RWPE1 (cell line): Measurements from ENCODE around the gene CLSTN2.

ENCODE experiments used
- CTCF ChIA-PET: fragments of 350-600 bp; sonication (Branson Sonifier 250); formaldehyde crosslinking; extraction: SDS; loops from one replicate; lab custom pipeline; 2021; lab: Yijun Ruan, JAX
- POLR2A ChIA-PET: fragments of 400-600 bp; formaldehyde crosslinking; extraction: SDS; loops from one replicate; lab custom pipeline; 2020; ENCODE audit warnings: antibody characterized with exemption; ENCODE audit not compliant: low non-redundant PET; lab: Yijun Ruan, JAX
- DNase-seq: peaks from one replicate; pipeline ENCODE4 v3.0.0; 2012; ENCODE audit warnings: low spot score
- H3K27ac ChIP-seq: fragments of 450-650 bp; 2 replicates; pipeline ENCODE4 v1.5.1; 2017
- CTCF ChIP-seq: fragments of 450-650 bp; conservative IDR thresholded peaks from 2 replicates; pipeline ENCODE4 v1.5.1; 2017; ENCODE audit warnings: low read depth, mild to moderate bottlenecking

Gene CLSTN2

GRCh38 chr3:140375002-140375401 is 440.0 kb downstream of the CLSTN2 start:
- no peak for DNase-seq
- CTCF ChIA-PET: no interaction called here
- TF ChIP-seq CTCF: no peak
- POLR2A ChIA-PET: no interaction called here
- H3K27ac ChIP-seq: no peak overlapping the region

DNA sequence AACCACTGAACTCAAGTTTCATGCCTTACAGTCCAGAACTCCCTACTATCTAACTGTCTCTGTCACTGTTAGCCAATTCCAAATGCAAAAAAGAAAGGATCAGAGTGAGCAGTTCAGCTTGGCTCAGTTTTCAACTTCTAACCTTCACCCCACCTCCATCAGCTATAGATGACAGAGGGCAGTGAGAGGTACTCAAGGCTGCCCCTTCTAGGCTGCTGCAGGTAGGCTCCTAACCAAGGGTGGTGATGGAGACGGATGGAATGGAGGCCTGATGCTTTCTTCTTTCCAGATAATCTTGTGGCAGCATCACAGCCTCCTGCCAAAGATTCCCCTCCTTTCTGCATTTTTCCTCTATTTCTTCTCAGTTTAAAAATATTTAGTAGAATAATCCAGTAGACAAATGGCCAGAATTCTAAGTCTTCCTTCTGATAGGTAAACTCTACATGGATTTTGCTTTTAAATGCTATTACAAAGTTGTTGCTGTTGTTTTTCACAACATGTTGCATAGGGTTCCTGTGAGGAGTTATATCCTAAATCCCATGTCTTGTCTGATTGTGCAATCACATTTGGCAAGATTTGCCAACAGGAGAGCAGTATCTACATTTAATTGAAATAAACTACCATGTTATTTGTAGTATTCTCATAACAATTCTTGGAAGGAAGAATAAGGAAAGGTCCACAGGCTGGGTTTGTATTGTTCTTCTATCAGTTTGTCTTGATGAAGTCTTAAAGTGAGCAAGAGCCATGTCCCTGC is 441.3 kb downstream of the CLSTN2 start:
- DNase-seq: no peak
- TF ChIP-seq CTCF: no peak
- CTCF ChIA-PET: no interaction called here
- POLR2A ChIA-PET: no interaction called here
- H3K27ac ChIP-seq: no peak overlapping the region

DNA sequence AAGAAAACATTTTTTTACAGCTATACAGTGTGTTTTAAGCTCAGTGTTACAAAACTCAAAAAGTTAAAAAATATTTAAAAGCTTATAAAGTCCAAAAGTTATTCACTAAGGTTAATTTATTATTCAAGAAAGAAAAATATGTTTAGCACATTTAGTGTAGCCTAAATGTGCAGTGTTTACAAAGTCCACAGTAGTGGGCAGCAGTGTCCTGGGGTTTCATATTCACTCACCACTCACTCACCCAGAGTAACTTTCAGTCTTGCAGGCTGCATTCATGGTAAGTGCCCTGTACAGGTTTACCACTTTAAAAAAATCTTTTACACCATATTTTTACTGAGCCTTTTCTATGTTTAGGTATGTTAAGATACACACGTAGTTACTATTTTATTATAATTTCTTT is 442.7 kb downstream of the CLSTN2 start:
- POLR2A ChIA-PET: no interaction called here
- DNase-seq: no peak
- no peak for TF ChIP-seq CTCF
- CTCF ChIA-PET: interaction anchor here (0.7 to 1.1 kb wide), 4 partner anchors 93 to 363 kb away, joined by 3 read pairs; no protein-coding TSS in a partner anchor
- H3K27ac ChIP-seq: no peak overlapping the region

DNA sequence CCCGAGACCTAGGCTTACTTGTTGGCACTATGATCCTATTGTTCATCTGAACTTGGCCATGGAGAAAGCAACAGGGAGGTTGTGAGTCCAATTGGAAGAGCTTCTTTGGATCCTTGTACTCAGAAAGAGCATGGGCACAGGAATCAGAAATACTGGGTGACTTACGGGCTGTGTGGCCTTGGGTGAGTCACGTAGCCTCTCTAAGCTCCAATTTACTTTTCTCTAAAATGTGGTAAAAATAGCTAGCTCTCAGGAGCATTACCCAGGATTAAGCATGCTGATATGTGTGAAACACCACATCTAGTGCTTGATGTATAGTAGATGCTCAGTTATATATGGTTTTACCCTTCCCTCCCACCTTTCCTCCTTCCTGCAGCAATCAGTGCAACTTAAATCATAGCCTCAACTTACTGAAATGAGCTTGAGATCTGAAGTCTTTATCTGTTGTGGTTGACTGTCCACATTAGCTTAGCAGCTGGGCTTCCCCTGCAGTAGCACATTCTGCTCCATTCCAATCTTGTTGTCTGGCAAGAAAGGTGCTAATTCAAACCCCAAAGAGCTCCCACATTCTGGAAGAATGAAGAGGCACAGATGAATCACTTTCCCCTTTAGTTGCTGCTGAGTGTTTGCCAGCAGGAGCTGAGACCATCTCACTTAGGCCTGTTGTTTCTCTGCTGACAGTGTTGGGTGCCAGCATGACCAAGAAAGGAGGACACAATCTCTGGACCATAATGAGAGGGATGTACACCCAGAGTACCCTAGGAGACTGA is 443.8 kb downstream of the CLSTN2 start:
- POLR2A ChIA-PET: no interaction called here
- no peak for DNase-seq
- no peak for TF ChIP-seq CTCF
- CTCF ChIA-PET: interaction anchor here (0.6 to 1.1 kb wide), 3 partner anchors 8 to 121 kb away, joined by 3 read pairs; no protein-coding TSS in a partner anchor
- no peak overlapping the region for H3K27ac ChIP-seq

- H3K27ac ChIP-seq: no peak overlapping the region
- CTCF ChIA-PET: interaction anchor here (0.6 kb wide), 1 partner anchor 87 kb away, joined by 3 read pairs; no protein-coding TSS in a partner anchor
- TF ChIP-seq CTCF: no peak
- no peak for DNase-seq
- POLR2A ChIA-PET: no interaction called here
Observed at GRCh38 chr3:140384028-140384771, 449.2 kb downstream of the CLSTN2 start.

DNA sequence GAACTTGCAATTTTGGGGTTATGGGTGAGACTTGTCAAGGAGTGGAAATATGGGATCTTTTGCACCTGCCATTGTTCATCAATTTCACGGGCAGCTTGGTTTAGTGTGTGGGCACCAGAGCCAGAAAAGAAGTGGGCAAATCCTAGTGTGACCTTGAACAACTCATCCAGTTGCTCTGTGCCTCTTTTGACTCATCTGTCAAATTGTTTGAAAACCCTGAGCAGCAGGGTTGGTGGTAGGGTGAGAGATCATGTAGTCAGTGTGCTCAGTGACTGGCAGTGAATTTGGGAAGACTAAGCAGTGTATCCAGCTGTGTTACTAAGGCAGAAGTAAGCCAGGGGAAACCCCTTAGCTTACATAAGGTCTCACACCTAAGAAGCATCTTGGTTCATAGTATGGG is 449.9 kb downstream of the CLSTN2 start:
- POLR2A ChIA-PET: no interaction called here
- DNase-seq: no peak
- CTCF ChIA-PET: interaction anchor here (0.6 kb wide), 3 partner anchors 88 to 548 kb away, joined by 3 to 9 read pairs (median 3); no protein-coding TSS in a partner anchor
- H3K27ac ChIP-seq: no peak overlapping the region
- no peak for TF ChIP-seq CTCF
